DOHH2 (cell line): ENCODE data around the gene DOCK4.

Experiments used
- EZH2phosphoT487 ChIP-seq: fragments of 200-600 bp; sonication (generic); IDR thresholded peaks from 2 replicates; pipeline ENCODE4 v1.6.1; 2017; ENCODE audit warnings: borderline replicate concordance, mild to moderate bottlenecking, antibody characterized with exemption, low read length, moderate library complexity, mixed read lengths
- TF ChIP-seq, protein P1 (sequence below): fragments of 200-600 bp; sonication (generic); IDR thresholded peaks from one replicate; pipeline ENCODE4 v1.5.1; 2014; ENCODE audit warnings: antibody characterized with exemption, mild to moderate bottlenecking, low read depth, low read length; ENCODE audit not compliant: poor library complexity, severe bottlenecking

DNA sequence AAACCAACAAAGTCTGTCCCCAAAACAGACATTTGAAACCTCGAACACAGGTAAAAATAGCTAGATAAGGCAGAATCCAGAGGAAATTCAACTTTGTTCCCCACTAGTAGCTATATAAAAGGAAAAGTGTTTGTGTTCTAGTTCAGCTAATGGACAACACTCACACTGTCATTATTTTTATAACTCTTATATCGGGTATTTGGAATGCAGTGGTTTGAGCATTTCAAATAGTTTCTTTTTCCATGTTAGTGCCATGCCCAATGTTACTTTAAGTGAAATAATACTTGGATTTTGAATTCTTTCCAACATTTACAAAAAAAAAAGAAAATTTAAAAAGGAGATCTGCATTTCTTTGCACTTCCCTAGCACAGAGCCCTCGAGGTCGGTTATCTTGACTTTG, 213.6 kb downstream of the DOCK4 start:
- TF ChIP-seq, protein P1, sequence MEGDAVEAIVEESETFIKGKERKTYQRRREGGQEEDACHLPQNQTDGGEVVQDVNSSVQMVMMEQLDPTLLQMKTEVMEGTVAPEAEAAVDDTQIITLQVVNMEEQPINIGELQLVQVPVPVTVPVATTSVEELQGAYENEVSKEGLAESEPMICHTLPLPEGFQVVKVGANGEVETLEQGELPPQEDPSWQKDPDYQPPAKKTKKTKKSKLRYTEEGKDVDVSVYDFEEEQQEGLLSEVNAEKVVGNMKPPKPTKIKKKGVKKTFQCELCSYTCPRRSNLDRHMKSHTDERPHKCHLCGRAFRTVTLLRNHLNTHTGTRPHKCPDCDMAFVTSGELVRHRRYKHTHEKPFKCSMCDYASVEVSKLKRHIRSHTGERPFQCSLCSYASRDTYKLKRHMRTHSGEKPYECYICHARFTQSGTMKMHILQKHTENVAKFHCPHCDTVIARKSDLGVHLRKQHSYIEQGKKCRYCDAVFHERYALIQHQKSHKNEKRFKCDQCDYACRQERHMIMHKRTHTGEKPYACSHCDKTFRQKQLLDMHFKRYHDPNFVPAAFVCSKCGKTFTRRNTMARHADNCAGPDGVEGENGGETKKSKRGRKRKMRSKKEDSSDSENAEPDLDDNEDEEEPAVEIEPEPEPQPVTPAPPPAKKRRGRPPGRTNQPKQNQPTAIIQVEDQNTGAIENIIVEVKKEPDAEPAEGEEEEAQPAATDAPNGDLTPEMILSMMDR: no peak
- TF ChIP-seq EZH2phosphoT487: no peak
